HEK293T (cell line): ENCODE data around the gene PRCP.

Experiments used
- CTCF ChIA-PET: fragments of 350-600 bp; formaldehyde crosslinking; extraction: SDS; loops from one replicate; lab custom pipeline; 2021; ENCODE audit warnings: antibody characterized with exemption, inconsistent platforms; lab: Yijun Ruan, JAX
- POLR2A ChIA-PET: fragments of 350-600 bp; formaldehyde crosslinking; extraction: SDS; loops from one replicate; lab custom pipeline; 2020; ENCODE audit warnings: antibody characterized with exemption, inconsistent platforms; lab: Yijun Ruan, JAX
- DNase-seq: peaks from one replicate; pipeline ENCODE4 v3.0.0; 2012; ENCODE audit warnings: mixed read lengths; ENCODE audit errors: extremely low spot score
- ARNT ChIP-seq: fragments of 450-650 bp; IDR thresholded peaks from 2 replicates; pipeline ENCODE4 v1.6.1; 2017; ENCODE audit warnings: mild to moderate bottlenecking
- BHLHE40 ChIP-seq: fragments of 450-650 bp; IDR thresholded peaks from 2 replicates; pipeline ENCODE4 v1.6.1; 2016; ENCODE audit warnings: mild to moderate bottlenecking, moderate library complexity, borderline replicate concordance
- CTBP1 ChIP-seq: fragments of 450-650 bp; IDR thresholded peaks from 2 replicates; pipeline ENCODE4 v1.6.1; 2016; ENCODE audit warnings: borderline replicate concordance
- ELF4 ChIP-seq: fragments of 450-650 bp; IDR thresholded peaks from 2 replicates; pipeline ENCODE4 v1.6.1; 2017; ENCODE audit warnings: antibody characterized with exemption
- FOXA1 ChIP-seq: fragments of 450-650 bp; IDR thresholded peaks from 2 replicates; pipeline ENCODE4 v1.6.1; 2016; ENCODE audit warnings: mild to moderate bottlenecking
- FOXK2 ChIP-seq: fragments of 450-650 bp; IDR thresholded peaks from 2 replicates; pipeline ENCODE4 v1.6.1; 2016; ENCODE audit warnings: mild to moderate bottlenecking
- FOXM1 ChIP-seq: fragments of 450-650 bp; IDR thresholded peaks from 2 replicates; pipeline ENCODE4 v1.6.1; 2017; ENCODE audit warnings: mild to moderate bottlenecking, borderline replicate concordance
- HDGF ChIP-seq: fragments of 450-650 bp; IDR thresholded peaks from 2 replicates; pipeline ENCODE4 v1.6.1; 2017; ENCODE audit warnings: antibody characterized with exemption, borderline replicate concordance
- L3MBTL2 ChIP-seq: fragments of 450-650 bp; conservative IDR thresholded peaks from 2 replicates; pipeline ENCODE4 v1.6.1; 2016; ENCODE audit warnings: mild to moderate bottlenecking
- LEF1 ChIP-seq: fragments of 450-650 bp; IDR thresholded peaks from 2 replicates; pipeline ENCODE4 v1.6.1; 2017; ENCODE audit warnings: mild to moderate bottlenecking, borderline replicate concordance
- NFRKB ChIP-seq: fragments of 450-650 bp; IDR thresholded peaks from 2 replicates; pipeline ENCODE4 v1.6.1; 2016; ENCODE audit warnings: mild to moderate bottlenecking, moderate library complexity
- SP1 ChIP-seq: fragments of 450-650 bp; IDR thresholded peaks from 2 replicates; pipeline ENCODE4 v1.6.1; 2017
- SUZ12 ChIP-seq: fragments of 450-650 bp; IDR thresholded peaks from 2 replicates; pipeline ENCODE4 v1.6.1; 2016; ENCODE audit warnings: mild to moderate bottlenecking
- TARDBP ChIP-seq: fragments of 450-650 bp; IDR thresholded peaks from 2 replicates; pipeline ENCODE4 v1.6.1; 2016
- ZNF384 ChIP-seq: fragments of 450-650 bp; IDR thresholded peaks from 2 replicates; pipeline ENCODE4 v1.6.1; 2016
- TF ChIP-seq, protein P1 (sequence below): fragments of 450-650 bp; IDR thresholded peaks from 2 replicates; pipeline ENCODE4 v1.6.1; 2016

The PRCP gene

DNA sequence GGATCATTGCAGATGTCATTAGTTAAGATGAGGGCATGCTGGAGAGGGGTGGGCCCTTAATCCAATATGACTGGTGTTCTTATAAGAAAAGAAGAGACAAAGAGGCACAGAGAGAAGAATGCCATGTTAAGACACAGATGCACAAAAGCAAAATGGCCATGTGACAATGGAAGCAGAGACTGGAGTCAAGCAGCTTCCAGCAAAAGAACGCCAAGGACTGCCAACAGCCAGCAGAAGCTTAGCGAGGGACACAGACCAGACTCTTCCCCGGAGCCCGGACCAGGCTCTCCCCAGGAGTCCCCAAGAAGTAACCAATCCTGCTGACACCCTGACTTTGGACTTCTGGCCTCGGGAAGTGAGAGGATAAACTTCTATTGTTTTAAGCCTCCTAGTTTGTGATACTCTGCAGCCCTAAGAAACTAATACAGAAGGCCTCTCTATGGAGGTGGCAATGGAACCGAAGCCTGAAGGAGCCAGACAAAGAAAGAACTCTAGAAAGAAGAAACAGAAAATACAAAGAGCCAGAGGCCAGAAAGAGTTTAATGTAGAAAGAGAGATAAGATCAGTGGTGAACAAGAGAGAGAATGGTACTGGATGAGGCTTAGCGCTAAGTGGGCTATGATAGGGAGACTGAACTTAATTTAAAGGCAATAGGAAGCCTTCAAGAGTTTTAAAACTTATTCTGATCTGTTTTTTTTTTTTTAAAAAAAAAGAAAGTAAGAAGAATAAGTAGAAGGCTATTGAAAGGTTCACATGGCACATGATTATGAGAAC is 27.7 kb downstream of the PRCP start:
- ChIA-PET POLR2A (interaction anchor here (1.4 kb wide), 1 partner anchor 28 kb away, joined by 5 read pairs; the partner anchor contains the start of gene PRCP), CTCF (no interaction called here)
- DNase-seq: no peak
- no peak for TF ChIP-seq ARNT
- TF ChIP-seq, protein P1, sequence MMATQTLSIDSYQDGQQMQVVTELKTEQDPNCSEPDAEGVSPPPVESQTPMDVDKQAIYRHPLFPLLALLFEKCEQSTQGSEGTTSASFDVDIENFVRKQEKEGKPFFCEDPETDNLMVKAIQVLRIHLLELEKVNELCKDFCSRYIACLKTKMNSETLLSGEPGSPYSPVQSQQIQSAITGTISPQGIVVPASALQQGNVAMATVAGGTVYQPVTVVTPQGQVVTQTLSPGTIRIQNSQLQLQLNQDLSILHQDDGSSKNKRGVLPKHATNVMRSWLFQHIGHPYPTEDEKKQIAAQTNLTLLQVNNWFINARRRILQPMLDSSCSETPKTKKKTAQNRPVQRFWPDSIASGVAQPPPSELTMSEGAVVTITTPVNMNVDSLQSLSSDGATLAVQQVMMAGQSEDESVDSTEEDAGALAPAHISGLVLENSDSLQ: no peak
- TF ChIP-seq BHLHE40: no peak
- TF ChIP-seq HDGF: no peak
- no peak for TF ChIP-seq SUZ12
- no peak for TF ChIP-seq FOXA1
- no peak for TF ChIP-seq SP1
- no peak for TF ChIP-seq LEF1
- TF ChIP-seq FOXM1: no peak
- no peak for TF ChIP-seq ZNF384

DNA sequence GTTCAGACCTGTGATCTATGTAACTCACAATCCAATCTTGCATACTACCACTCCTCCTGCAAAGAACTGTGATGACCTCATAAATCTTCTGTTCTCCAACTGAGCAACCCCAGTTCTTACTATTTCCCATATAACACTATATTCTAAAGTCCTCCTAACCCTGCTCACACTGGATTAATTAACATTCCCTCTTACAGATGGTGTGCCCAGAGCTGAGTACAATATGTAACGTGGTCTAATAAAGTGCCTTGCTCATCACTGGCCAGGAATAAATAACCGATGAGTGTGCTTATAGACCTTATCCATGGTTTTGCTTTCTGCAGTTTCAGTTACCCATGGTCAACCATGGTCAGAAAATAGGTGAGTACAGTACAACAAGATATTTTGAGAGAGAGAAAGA is 28.6 kb downstream of the PRCP start:
- no peak for DNase-seq
- POLR2A ChIA-PET: no interaction called here
- CTCF ChIA-PET: no interaction called here
- TF ChIP-seq, protein P1: no peak
- no peak for TF ChIP-seq TARDBP
- TF ChIP-seq FOXK2: no peak

DNA sequence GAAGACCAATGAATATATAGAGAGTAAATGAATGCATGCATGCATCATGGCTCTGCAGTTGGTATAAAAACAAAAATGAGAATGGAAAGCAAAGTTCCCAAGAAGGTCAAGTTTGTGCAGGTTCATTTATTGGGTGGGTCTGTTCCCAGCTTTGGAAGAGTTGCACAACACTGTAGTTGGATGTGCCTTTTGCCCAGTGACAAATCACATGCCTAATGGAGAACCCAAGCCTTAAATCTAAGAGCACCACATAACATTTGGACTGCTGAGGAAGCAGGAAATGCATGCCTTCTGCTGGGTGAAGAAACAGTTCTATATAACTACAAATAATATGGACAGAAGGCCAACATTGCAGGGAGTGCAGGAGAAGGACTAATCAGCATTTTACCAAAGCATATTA is 30.6 kb downstream of the PRCP start:
- ChIA-PET POLR2A (no interaction called here), CTCF (interaction anchor here (0.6 to 0.7 kb wide), 3 partner anchors 139 to 441 kb away, joined by 3 to 4 read pairs (median 3); no protein-coding TSS in a partner anchor)
- TF ChIP-seq ELF4 (no peak), SP1 (no peak), FOXM1 (no peak), LEF1 (no peak), NFRKB (no peak), HDGF (no peak), SUZ12 (no peak), TARDBP (no peak)
- DNase-seq: no peak

DNA sequence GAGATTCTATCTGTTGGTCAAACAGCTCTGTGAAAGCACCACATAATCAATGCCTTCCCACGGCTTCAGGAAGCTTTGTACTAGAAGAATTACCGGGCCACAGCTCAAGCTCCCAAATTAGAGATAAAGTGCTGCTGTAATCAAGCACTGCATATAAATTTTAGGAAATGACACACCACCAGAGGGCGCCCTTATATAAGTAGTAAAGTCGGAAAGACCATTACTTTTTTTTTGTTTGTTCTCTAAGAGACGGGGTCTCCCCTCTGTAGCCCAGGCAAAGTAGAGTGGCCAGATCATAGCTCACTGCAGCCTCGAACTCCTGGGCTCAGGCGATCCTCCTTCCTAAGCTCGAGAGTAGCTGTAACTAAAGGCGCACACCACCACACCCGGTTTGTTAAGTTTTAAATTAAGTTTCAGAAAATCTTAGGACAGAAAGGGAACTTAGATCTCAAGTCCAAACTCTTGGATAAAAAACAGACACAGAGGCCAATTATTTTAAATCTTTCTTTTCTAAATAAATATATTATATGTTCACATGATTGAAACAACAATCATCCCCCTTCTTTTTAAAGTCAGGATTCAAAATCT is 32.6 kb downstream of the PRCP start:
- POLR2A ChIA-PET: interaction anchor here (1.0 to 1.4 kb wide), 3 partner anchors 33 to 34 kb away, joined by 4 to 8 read pairs (median 5); partner anchors contain the start of genes DDIAS and PRCP
- CTCF ChIA-PET: interaction anchor here (0.5 to 2.3 kb wide), 30 partner anchors 11 to 956 kb away, joined by 3 to 15 read pairs (median 4); partner anchors contain the start of genes DDIAS and PRCP
- peak; percentile 62 for DNase-seq
- TF ChIP-seq ZNF384 (peak; percentile 92), ARNT (no peak), CTBP1 (no peak)

DNA sequence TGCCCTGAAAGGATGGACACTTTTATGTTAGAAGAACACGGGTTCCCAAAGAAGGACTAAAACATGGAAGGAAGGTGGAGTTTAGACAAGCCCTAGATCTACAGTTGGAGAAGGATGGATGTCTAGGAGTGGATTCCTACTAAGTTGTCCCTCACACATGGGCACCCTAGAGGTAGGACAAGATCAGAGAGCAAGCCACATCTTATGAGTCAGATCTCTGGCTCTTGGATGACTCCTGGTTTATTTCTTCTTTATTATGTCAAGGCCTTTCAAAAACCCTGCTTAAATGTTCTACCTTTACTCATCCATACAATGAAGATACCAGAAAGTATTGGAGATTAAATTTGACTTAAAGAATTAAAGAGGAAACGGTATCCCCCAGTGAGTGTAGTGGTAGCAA is 34.4 kb downstream of the PRCP start:
- TF ChIP-seq SUZ12: no peak
- no peak for TF ChIP-seq BHLHE40
- TF ChIP-seq NFRKB: no peak
- TF ChIP-seq HDGF: no peak
- TF ChIP-seq FOXM1: no peak
- no peak for TF ChIP-seq ELF4
- TF ChIP-seq L3MBTL2: no peak
- TF ChIP-seq, protein P1: no peak
- TF ChIP-seq LEF1: no peak
- TF ChIP-seq SP1: no peak
- ChIA-PET POLR2A (no interaction called here), CTCF (interaction anchor here (0.7 kb wide), 3 partner anchors 21 to 170 kb away, joined by 3 to 7 read pairs (median 4); no protein-coding TSS in a partner anchor)
- no peak for DNase-seq

DNA sequence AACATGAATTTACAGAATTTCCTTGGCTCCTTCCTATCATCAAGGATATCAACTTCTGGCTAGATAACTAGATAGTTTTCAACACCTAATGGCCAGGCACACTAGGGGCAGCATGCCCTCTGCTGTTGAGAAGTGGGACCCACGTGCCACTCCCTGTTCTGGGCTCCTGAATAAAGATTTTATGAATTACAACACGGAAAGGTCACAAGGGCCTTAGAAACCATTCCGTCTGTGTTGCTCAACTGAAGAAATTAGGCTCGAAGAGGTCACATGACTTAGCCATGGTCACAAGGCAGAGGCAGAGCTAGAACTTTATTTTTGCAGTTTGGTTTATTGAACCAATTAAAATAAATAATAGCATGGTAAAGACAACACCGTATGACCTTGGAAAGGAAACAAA is 36.0 kb downstream of the PRCP start:
- peak; percentile 36 for DNase-seq
- CTCF ChIA-PET: interaction anchor here (1.7 kb wide), 1 partner anchor 147 kb away, joined by 6 read pairs; no protein-coding TSS in a partner anchor
- TF ChIP-seq SUZ12: no peak
- no peak for TF ChIP-seq SP1
- no peak for TF ChIP-seq FOXA1
- TF ChIP-seq L3MBTL2: 0 out of 2 replicates have a peak, but pooled peaks have one; percentile 22
- POLR2A ChIA-PET: interaction anchor here (1.4 kb wide), 1 partner anchor 38 kb away, joined by 4 read pairs; the partner anchor contains the start of gene DDIAS

DNA sequence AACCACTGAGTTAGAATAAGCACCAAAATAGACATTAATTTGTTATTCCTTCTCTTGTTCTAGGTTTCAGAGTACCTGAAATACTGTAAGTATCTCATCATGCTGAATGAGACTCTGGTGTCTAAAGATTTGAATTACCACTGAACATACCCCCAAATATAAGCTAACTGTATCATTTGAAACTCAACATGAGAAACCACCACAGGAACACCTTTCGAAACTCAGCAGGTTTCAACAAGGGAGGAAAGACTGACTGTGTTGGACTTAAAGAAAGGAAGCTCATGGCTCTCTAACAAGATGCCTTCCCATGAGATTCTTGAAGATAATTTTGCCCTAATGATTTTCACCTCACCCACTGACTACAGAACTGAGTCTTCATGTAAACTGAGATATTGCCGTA is 37.0 kb downstream of the PRCP start:
- ChIA-PET CTCF (no interaction called here), POLR2A (no interaction called here)

More for the DNA sequence above, 37.0 kb downstream of the PRCP start:
- DNase-seq: no peak
- TF ChIP-seq FOXM1 (no peak), CTBP1 (no peak), BHLHE40 (no peak), SP1 (no peak), NFRKB (no peak), SUZ12 (no peak), ZNF384 (no peak), L3MBTL2 (no peak), FOXA1 (no peak), LEF1 (no peak)
- TF ChIP-seq, protein P1: no peak
